ENCODE results near the gene PHF12.

PHF12 gene

GRCh38 chr17:28888832-28889231 lies 62.5 kb downstream of the PHF12 start:
- TF ChIP-seq NFIC (IDR thresholded peaks at IDR 0.05) (no peak), ZBTB7A (IDR thresholded peaks at IDR 0.05; ENCODE audit: low read depth) (no peak)

- TF ChIP-seq TEAD4 (IDR thresholded peaks at IDR 0.05): no peak
- TF ChIP-seq, protein P1, sequence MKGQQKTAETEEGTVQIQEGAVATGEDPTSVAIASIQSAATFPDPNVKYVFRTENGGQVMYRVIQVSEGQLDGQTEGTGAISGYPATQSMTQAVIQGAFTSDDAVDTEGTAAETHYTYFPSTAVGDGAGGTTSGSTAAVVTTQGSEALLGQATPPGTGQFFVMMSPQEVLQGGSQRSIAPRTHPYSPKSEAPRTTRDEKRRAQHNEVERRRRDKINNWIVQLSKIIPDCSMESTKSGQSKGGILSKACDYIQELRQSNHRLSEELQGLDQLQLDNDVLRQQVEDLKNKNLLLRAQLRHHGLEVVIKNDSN (IDR thresholded peaks at IDR 0.05): no peak
- no peak for TF ChIP-seq EGR1 (IDR thresholded peaks at IDR 0.05)
Measured at GRCh38 chr17:28887871-28888471, 63.3 kb downstream of the PHF12 start.

DNA sequence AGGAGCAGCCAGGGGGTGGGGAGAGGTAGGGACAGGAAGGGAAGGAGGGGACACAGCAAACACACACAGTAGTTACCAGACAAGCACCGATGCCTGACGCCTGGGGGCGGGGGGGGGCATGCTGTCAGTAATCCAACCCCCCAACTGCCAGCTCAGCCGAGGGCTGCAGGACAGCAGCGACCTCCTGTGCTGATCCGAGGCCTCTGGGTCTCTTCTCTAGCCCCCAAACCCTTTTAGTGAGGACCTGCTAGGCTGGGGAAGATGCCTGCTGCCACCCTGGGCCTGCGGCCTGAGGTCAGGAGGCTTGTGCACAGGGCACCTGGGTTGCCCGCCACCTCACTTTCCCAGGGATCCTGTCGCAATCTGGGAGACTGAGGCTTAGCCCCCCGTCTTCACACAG lies 65.4 kb downstream of the PHF12 start:
- no peak for TF ChIP-seq EP300 (IDR thresholded peaks at IDR 0.05; ENCODE audit: borderline replicate concordance)
- no peak for TF ChIP-seq YY1 (IDR thresholded peaks at IDR 0.05; ENCODE audit: low read depth)
- TF ChIP-seq CEBPB (IDR thresholded peaks at IDR 0.05): no peak
- no peak for TF ChIP-seq EGR1 (IDR thresholded peaks at IDR 0.05)
- TF ChIP-seq ZBTB7A (IDR thresholded peaks at IDR 0.05; ENCODE audit: low read depth): no peak

- TF ChIP-seq TAF1 (IDR thresholded peaks at IDR 0.05; ENCODE audit: low read depth) (no peak), TEAD4 (IDR thresholded peaks at IDR 0.05) (no peak), YY1 (IDR thresholded peaks at IDR 0.05; ENCODE audit: low read depth) (no peak), FOXM1 (IDR thresholded peaks at IDR 0.05; ENCODE audit: borderline replicate concordance, low read depth) (no peak), EGR1 (IDR thresholded peaks at IDR 0.05) (no peak), RAD21 (IDR thresholded peaks at IDR 0.05; ENCODE audit: low read depth) (no peak), EP300 (IDR thresholded peaks at IDR 0.05; ENCODE audit: borderline replicate concordance) (no peak), ZBTB7A (IDR thresholded peaks at IDR 0.05; ENCODE audit: low read depth) (no peak), TCF12 (IDR thresholded peaks at IDR 0.05; ENCODE audit: low read depth) (no peak), CEBPB (IDR thresholded peaks at IDR 0.05) (no peak)
- TF ChIP-seq, protein P1 (IDR thresholded peaks at IDR 0.05): no peak
- TF ChIP-seq, protein P2, sequence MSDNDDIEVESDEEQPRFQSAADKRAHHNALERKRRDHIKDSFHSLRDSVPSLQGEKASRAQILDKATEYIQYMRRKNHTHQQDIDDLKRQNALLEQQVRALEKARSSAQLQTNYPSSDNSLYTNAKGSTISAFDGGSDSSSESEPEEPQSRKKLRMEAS (IDR thresholded peaks at IDR 0.05): no peak
- TF ChIP-seq, protein P3, sequence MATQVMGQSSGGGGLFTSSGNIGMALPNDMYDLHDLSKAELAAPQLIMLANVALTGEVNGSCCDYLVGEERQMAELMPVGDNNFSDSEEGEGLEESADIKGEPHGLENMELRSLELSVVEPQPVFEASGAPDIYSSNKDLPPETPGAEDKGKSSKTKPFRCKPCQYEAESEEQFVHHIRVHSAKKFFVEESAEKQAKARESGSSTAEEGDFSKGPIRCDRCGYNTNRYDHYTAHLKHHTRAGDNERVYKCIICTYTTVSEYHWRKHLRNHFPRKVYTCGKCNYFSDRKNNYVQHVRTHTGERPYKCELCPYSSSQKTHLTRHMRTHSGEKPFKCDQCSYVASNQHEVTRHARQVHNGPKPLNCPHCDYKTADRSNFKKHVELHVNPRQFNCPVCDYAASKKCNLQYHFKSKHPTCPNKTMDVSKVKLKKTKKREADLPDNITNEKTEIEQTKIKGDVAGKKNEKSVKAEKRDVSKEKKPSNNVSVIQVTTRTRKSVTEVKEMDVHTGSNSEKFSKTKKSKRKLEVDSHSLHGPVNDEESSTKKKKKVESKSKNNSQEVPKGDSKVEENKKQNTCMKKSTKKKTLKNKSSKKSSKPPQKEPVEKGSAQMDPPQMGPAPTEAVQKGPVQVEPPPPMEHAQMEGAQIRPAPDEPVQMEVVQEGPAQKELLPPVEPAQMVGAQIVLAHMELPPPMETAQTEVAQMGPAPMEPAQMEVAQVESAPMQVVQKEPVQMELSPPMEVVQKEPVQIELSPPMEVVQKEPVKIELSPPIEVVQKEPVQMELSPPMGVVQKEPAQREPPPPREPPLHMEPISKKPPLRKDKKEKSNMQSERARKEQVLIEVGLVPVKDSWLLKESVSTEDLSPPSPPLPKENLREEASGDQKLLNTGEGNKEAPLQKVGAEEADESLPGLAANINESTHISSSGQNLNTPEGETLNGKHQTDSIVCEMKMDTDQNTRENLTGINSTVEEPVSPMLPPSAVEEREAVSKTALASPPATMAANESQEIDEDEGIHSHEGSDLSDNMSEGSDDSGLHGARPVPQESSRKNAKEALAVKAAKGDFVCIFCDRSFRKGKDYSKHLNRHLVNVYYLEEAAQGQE (IDR thresholded peaks at IDR 0.05; ENCODE audit: low read depth): no peak
Measured at GRCh38 chr17:28885363-28885762, 66.0 kb downstream of the PHF12 start.

DNA sequence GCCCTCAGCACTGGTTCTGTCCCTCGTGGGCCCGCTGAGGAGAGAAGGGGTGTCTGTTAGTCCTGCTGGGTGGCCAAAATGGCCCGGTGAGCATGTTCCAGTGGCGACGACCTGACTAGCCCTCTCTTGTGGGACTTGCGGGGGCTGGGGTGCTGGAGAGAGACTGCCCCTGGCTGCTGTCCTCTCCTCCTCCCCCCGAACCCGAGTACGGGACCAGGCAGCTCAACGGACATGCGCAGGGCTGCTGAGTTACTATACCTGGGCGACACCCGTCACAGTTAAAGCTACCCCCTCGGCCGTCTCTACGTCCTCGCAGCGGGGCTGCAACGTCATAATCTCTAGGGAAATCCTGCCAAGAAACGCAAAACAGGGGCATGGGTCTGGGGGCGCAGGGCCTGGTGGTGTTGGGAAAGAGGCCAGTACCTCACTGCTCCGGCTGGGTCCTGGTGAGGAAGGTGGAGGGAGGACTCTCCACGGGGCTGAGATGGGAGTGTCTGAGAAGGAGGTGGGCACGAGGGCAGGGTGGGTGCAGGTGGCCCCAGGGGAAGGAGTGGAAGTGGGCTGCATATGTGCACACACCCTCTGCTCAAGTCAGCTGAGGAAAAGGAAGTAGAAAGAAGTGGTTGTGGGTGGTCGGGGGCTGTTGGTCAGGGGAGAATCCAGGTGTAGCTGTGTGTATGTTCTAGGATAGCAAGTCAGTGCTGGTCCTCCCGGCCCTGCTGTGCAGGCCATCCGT lies 67.2 kb downstream of the PHF12 start:
- TF ChIP-seq TCF12 (IDR thresholded peaks at IDR 0.05; ENCODE audit: low read depth): no peak
- no peak for TF ChIP-seq ZBTB7A (IDR thresholded peaks at IDR 0.05; ENCODE audit: low read depth)
- no peak for TF ChIP-seq TEAD4 (IDR thresholded peaks at IDR 0.05)
- no peak for TF ChIP-seq YY1 (IDR thresholded peaks at IDR 0.05; ENCODE audit: low read depth)
- TF ChIP-seq, protein P1 (IDR thresholded peaks at IDR 0.05): no peak
- no peak for TF ChIP-seq TAF1 (IDR thresholded peaks at IDR 0.05; ENCODE audit: low read depth)
- no peak for TF ChIP-seq EP300 (IDR thresholded peaks at IDR 0.05; ENCODE audit: borderline replicate concordance)
- TF ChIP-seq, protein P2 (IDR thresholded peaks at IDR 0.05): no peak
- TF ChIP-seq CEBPB (IDR thresholded peaks at IDR 0.05): no peak
- TF ChIP-seq, protein P3 (IDR thresholded peaks at IDR 0.05; ENCODE audit: low read depth): no peak
- TF ChIP-seq NFIC (IDR thresholded peaks at IDR 0.05): no peak
